Upper lobe of left lung (tissue), 6 donors: ENCODE results near the gene NQO1. TPM values are rescaled to one million over a fixed set of nuclear protein-coding genes. Genes with fewer than 3 reads are reported as not detected.

Source experiments
- ATAC-seq, 2 donors: fragments of 200-7000 bp; cut with Tn5 transposase; one replicate each; pipeline ENCODE4 v1.9.1; 2022; ENCODE audit warnings: mild to moderate bottlenecking in 2 of 2, moderate library complexity in 2 of 2; ENCODE audit not compliant: low FRiP score in 2 of 2
- DNase-seq, 2 donors: peaks; one replicate each; pipeline ENCODE4 v3.0.0-alpha.2; 2019 to 2020
- H3K27ac ChIP-seq, 4 donors: fragments of 200-600 bp; sonication (generic); one replicate each; pipeline ENCODE4 v1.5.1; 2016 to 2019
- H3K27me3 ChIP-seq, 4 donors: fragments of 200-600 bp; sonication (generic); one replicate each; pipeline ENCODE4 v1.5.1; 2017 to 2019
- H3K36me3 ChIP-seq, 4 donors: fragments of 200-600 bp; sonication (generic); one replicate each; pipeline ENCODE4 v1.5.1; 2016 to 2019
- H3K4me1 ChIP-seq, 4 donors: fragments of 200-600 bp; sonication (generic); one replicate each; pipeline ENCODE4 v1.5.1; 2018 to 2019
- H3K4me3 ChIP-seq, 4 donors: fragments of 200-600 bp; sonication (generic); one replicate each; pipeline ENCODE4 v1.5.1; 2017 to 2019; ENCODE audit warnings: mild to moderate bottlenecking in 2 of 4, moderate library complexity in 1 of 4
- H3K9me3 ChIP-seq, 4 donors: fragments of 200-600 bp; sonication (generic); one replicate each; pipeline ENCODE4 v1.5.1; 2018 to 2019
- CTCF ChIP-seq, 6 experiments: fragments of 450-650 bp in 4 of 6; fragments of 200-600 bp in 2 of 6; sonication (generic) in 2 of 6; IDR thresholded peaks; one replicate each; pipeline ENCODE4 v1.5.1; 2016 to 2019; ENCODE audit warnings: antibody characterized with exemption in 6 of 6
- EP300 ChIP-seq, 4 donors: sonication (generic); formaldehyde crosslinking; IDR thresholded peaks; one replicate each; pipeline ENCODE4 v1.5.1; 2017; ENCODE audit warnings: antibody characterized with exemption in 4 of 4, control low read depth in 2 of 4
- POLR2A ChIP-seq, 4 donors: fragments of 450-650 bp; IDR thresholded peaks; one replicate each; pipeline ENCODE4 v1.5.1; 2016 to 2017; ENCODE audit warnings: antibody characterized with exemption in 4 of 4, mild to moderate bottlenecking in 2 of 4
- POLR2AphosphoS5 ChIP-seq, 2 donors: sonication (generic); formaldehyde crosslinking; IDR thresholded peaks; one replicate each; pipeline ENCODE4 v1.5.1; 2017; ENCODE audit warnings: antibody characterized with exemption in 2 of 2
- whole genome bisulfite sequencing, 2 donors: methylation state at CpG; one replicate each; pipeline ENCODE4 v1.1.5; 2017 to 2018; 5-methylcytosine and 5-hydroxymethylcytosine counted together
- total RNA-seq, 6 donors: library from RNA; depleted of rRNA in 4 of 6; stranded (reverse); fragments of >200 nt in 4 of 6; gene quantifications; one replicate each; pipeline versions ENCODE4 v1.1.0 to v1.2.1, GENCODE V29; 2016 to 2021
- donor health status: DM: no; HTN: no; CAD: no; lungs with moderate emphysema.
- donor health status: DM: no; HTN: yes; CAD: no; lungs with severe emphysema.

NQO1 gene
- total RNA-seq, 6 donors from 2014 or later: 13.6 to 73.0 (median 48.6) TPM

- Histone ChIP-seq H3K9me3 (no peaks in the 10 kb centered on the region), H3K27ac (no peak overlapping the region), H3K27me3 (no peaks in the 10 kb centered on the region), H3K4me3 (no peak overlapping the region), H3K36me3 (peaks cover 0 to 25% (median 8%) of the 10 kb centered on the region in 4 donors), H3K4me1 (peaks cover 0 to 13% (median 3%) of the 10 kb centered on the region in 4 donors)
- 90 to 91% methylated on average over 10 of the region's 10 CpGs for WGBS, 2 donors
- TF ChIP-seq EP300 (IDR thresholded peaks at IDR 0.05): no peak
- TF ChIP-seq CTCF (IDR thresholded peaks at IDR 0.05): no peak
- TF ChIP-seq POLR2A (IDR thresholded peaks at IDR 0.05): no peak
- no peak for TF ChIP-seq POLR2AphosphoS5 (IDR thresholded peaks at IDR 0.05)
- DNase-seq (peak in 1 of 2 donors; percentile 2), ATAC-seq (no peak)
These were observed 5.4 kb downstream of the NQO1 start for GRCh38 chr16:69720822-69721430.

- 89 to 94% methylated on average over 10 of the region's 10 CpGs for WGBS, 2 donors
- Histone ChIP-seq H3K27ac (no peak overlapping the region), H3K4me3 (no peak overlapping the region), H3K36me3 (peaks cover 0 to 40% (median 19%) of the 10 kb centered on the region in 4 donors), H3K27me3 (no peaks in the 10 kb centered on the region), H3K9me3 (no peaks in the 10 kb centered on the region), H3K4me1 (no peaks in the 10 kb centered on the region)
- ATAC-seq: no peak
- peak in 1 of 2 donors; percentile 4 for DNase-seq
- no peak for TF ChIP-seq CTCF (IDR thresholded peaks at IDR 0.05)
- no peak for TF ChIP-seq POLR2AphosphoS5 (IDR thresholded peaks at IDR 0.05)
- no peak for TF ChIP-seq POLR2A (IDR thresholded peaks at IDR 0.05)
- TF ChIP-seq EP300 (IDR thresholded peaks at IDR 0.05): no peak
These were observed 8.1 kb downstream of the NQO1 start for GRCh38 chr16:69718111-69718764.

- Histone ChIP-seq H3K4me3 (no peak overlapping the region), H3K36me3 (peaks cover 0 to 52% (median 25%) of the 10 kb centered on the region in 4 donors), H3K27me3 (no peaks in the 10 kb centered on the region), H3K27ac (no peak overlapping the region), H3K4me1 (no peaks in the 10 kb centered on the region), H3K9me3 (no peaks in the 10 kb centered on the region)
- 89 to 93% methylated on average over 6 of the region's 6 CpGs for WGBS, 2 donors
- DNase-seq (peak in 1 of 2 donors; percentile 1), ATAC-seq (no peak)
- no peak for TF ChIP-seq CTCF (IDR thresholded peaks at IDR 0.05)
- TF ChIP-seq POLR2A (IDR thresholded peaks at IDR 0.05): no peak
- TF ChIP-seq EP300 (IDR thresholded peaks at IDR 0.05): no peak
- no peak for TF ChIP-seq POLR2AphosphoS5 (IDR thresholded peaks at IDR 0.05)
These were observed 9.3 kb downstream of the NQO1 start for GRCh38 chr16:69717066-69717465.

- 94 to 95% methylated on average over 9 of the region's 9 CpGs for WGBS, 2 donors
- Histone ChIP-seq H3K4me3 (no peak overlapping the region), H3K27ac (no peak overlapping the region), H3K9me3 (no peaks in the 10 kb centered on the region), H3K4me1 (peaks cover 0 to 5% (median 0%) of the 10 kb centered on the region in 4 donors), H3K36me3 (peaks cover 0 to 73% (median 29%) of the 10 kb centered on the region in 4 donors), H3K27me3 (no peaks in the 10 kb centered on the region)
- no peak for ATAC-seq
- no peak for DNase-seq
- TF ChIP-seq POLR2A (IDR thresholded peaks at IDR 0.05) (no peak), EP300 (IDR thresholded peaks at IDR 0.05) (no peak), POLR2AphosphoS5 (IDR thresholded peaks at IDR 0.05) (no peak), CTCF (IDR thresholded peaks at IDR 0.05) (no peak)
These were observed 13.3 kb downstream of the NQO1 start for GRCh38 chr16:69712914-69713581.
